CD14-positive monocyte (primary cell): ENCODE results near the gene ATXN2. TPM values are rescaled to one million over a fixed set of nuclear protein-coding genes. Genes with fewer than 3 reads are reported as not detected.
"Not testable (repeated sequence)": the region's sequence is repeated elsewhere in the genome, so short reads cannot be mapped to it uniquely, and the experiment has no call there.

Experiments used
- DNase-seq, 3 donors: peaks; one replicate each; pipeline ENCODE4 v3.0.0-alpha.2; 2011 to 2022
- H2AFZ ChIP-seq: 2 replicates; pipeline ENCODE4 v1.6.0; 2012; ENCODE audit warnings: mild to moderate bottlenecking, low read depth, low read length, inconsistent platforms; ENCODE audit not compliant: insufficient read depth, poor library complexity, severe bottlenecking
- H3K27ac ChIP-seq, 2 donors: 1 replicate in 1 of 2; 2 replicates in 1 of 2; pipeline ENCODE4 v1.5.1; 2012 to 2013; ENCODE audit warnings: low read length in 2 of 2, control low read depth in 1 of 2, inconsistent platforms in 1 of 2, low read depth in 1 of 2, mild to moderate bottlenecking in 1 of 2
- H3K27me3 ChIP-seq, 2 donors: one replicate each; pipeline versions ENCODE4 v1.6.0 to v1.6.1; 2011 to 2013; ENCODE audit warnings: low read length in 2 of 2; ENCODE audit not compliant: control insufficient read depth in 2 of 2, insufficient read depth in 2 of 2
- H3K36me3 ChIP-seq, 2 donors: replicated peaks in 1 of 2; 1 replicate in 1 of 2; 2 replicates in 1 of 2; pipeline versions ENCODE4 v1.5.1 to v1.6.1; 2012 to 2013; ENCODE audit warnings: low read length in 2 of 2, control low read depth in 1 of 2, inconsistent platforms in 1 of 2, mild to moderate bottlenecking in 1 of 2; ENCODE audit not compliant: insufficient read depth in 2 of 2, control insufficient read depth in 1 of 2
- H3K4me1 ChIP-seq, 2 donors: 1 replicate in 1 of 2; 2 replicates in 1 of 2; pipeline versions ENCODE4 v1.5.1 to v1.6.1; 2012 to 2013; ENCODE audit warnings: low read length in 2 of 2, control low read depth in 1 of 2, inconsistent platforms in 1 of 2, mild to moderate bottlenecking in 1 of 2, moderate library complexity in 1 of 2; ENCODE audit not compliant: insufficient read depth in 2 of 2, control insufficient read depth in 1 of 2
- H3K4me2 ChIP-seq: replicated peaks from 2 replicates; pipeline ENCODE3; 2012; ENCODE audit warnings: low read length, moderate library complexity, mild to moderate bottlenecking; ENCODE audit not compliant: poor library complexity, severe bottlenecking; ENCODE audit errors: extremely low read depth
- H3K4me3 ChIP-seq, 3 experiments: fragments of 200-600 bp in 1 of 3; sonication (generic) in 1 of 3; replicated peaks in 1 of 3; 1 replicate in 2 of 3; 2 replicates in 1 of 3; pipeline ENCODE4 v1.5.1; 2011 to 2013; ENCODE audit warnings: low read length in 3 of 3, mild to moderate bottlenecking in 3 of 3, control low read depth in 2 of 3, low read depth in 2 of 3, inconsistent platforms in 1 of 3, moderate library complexity in 1 of 3
- H3K79me2 ChIP-seq: 2 replicates; pipeline ENCODE4 v1.6.0; 2012; ENCODE audit warnings: mild to moderate bottlenecking, control low read depth, inconsistent platforms, low read length, moderate library complexity; ENCODE audit not compliant: insufficient read depth
- H3K9ac ChIP-seq: 2 replicates; pipeline ENCODE4 v1.6.0; 2017; ENCODE audit warnings: low read length, mild to moderate bottlenecking; ENCODE audit not compliant: insufficient read depth, poor library complexity, severe bottlenecking
- H3K9me3 ChIP-seq, 2 donors: replicated peaks in 1 of 2; 1 replicate in 1 of 2; 2 replicates in 1 of 2; pipeline versions ENCODE4 v1.5.1 to v1.6.1; 2012 to 2013; ENCODE audit warnings: low read length in 2 of 2, control low read depth in 1 of 2; ENCODE audit not compliant: control insufficient read depth in 1 of 2, insufficient read depth in 1 of 2
- H4K20me1 ChIP-seq: 2 replicates; pipeline ENCODE4 v1.6.0; 2012; ENCODE audit warnings: mild to moderate bottlenecking, low read length, control low read depth, moderate library complexity; ENCODE audit not compliant: insufficient read depth
- H3K27ac Mint-ChIP-seq, 7 donors: one replicate each; pipeline ENCODE4 v1.8.0; 2020; ENCODE audit warnings: mild to moderate bottlenecking in 7 of 7, mixed read lengths in 7 of 7, moderate library complexity in 6 of 7, inconsistent platforms in 2 of 7
- H3K27me3 Mint-ChIP-seq, 3 donors: one replicate each; pipeline ENCODE4 v1.8.0; 2021 to 2022; ENCODE audit warnings: low read depth in 3 of 3, mild to moderate bottlenecking in 3 of 3, mixed read lengths in 3 of 3, moderate library complexity in 3 of 3, inconsistent platforms in 1 of 3
- H3K36me3 Mint-ChIP-seq, 2 donors: one replicate each; pipeline ENCODE4 v1.8.0; 2020; ENCODE audit warnings: mixed read lengths in 2 of 2, inconsistent platforms in 1 of 2, mild to moderate bottlenecking in 1 of 2
- H3K4me1 Mint-ChIP-seq: one replicate; pipeline ENCODE4 v1.8.0; 2020; ENCODE audit warnings: mild to moderate bottlenecking, mixed read lengths
- H3K4me3 Mint-ChIP-seq, 2 donors: one replicate each; pipeline ENCODE4 v1.8.0; 2020; ENCODE audit warnings: mild to moderate bottlenecking in 2 of 2, mixed read lengths in 2 of 2, moderate library complexity in 1 of 2
- H3K9me3 Mint-ChIP-seq, 7 donors: one replicate each; pipeline ENCODE4 v1.8.0; 2020 to 2022; ENCODE audit warnings: mixed read lengths in 7 of 7, mild to moderate bottlenecking in 6 of 7, moderate library complexity in 6 of 7, inconsistent platforms in 2 of 7
- WGBS: methylation state at CpG from one replicate; pipeline ENCODE4 v1.1.5; 2013; ENCODE audit warnings: missing lambda C conversion rate; ENCODE audit not compliant: insufficient coverage; 5-methylcytosine and 5-hydroxymethylcytosine counted together
- intact Hi-C, 2 donors: fragments of 100-400 bp; cut with micrococcal nuclease; formaldehyde crosslinking; loops; one replicate each; pipeline versions ENCODE4 v1.15.0 to v1.15.1; 2023
- polyA plus RNA-seq, 3 donors: library from polyadenylated mRNA; depleted of rRNA in 1 of 3; unstranded in 2 of 3; stranded (reverse) in 1 of 3; fragments of 300-500 nt in 2 of 3; fragments of >200 nt in 1 of 3; fragmentation: Illumina TruSeq in 2 of 3; gene quantifications; 1 replicate in 2 of 3; 2 replicates in 1 of 3; pipeline ENCODE4 v1.2.3, GENCODE V29; 2012 to 2021
- TF ChIP-seq, protein P1 (sequence below): fragments of 200-600 bp; IDR thresholded peaks from one replicate; pipeline ENCODE4 v1.8.0; 2022; ENCODE audit warnings: antibody characterized with exemption, mild to moderate bottlenecking

The ATXN2 gene
- polyA plus RNA-seq, 3 donors = 4.3 to 28.8 (median 11.9) TPM

DNA sequence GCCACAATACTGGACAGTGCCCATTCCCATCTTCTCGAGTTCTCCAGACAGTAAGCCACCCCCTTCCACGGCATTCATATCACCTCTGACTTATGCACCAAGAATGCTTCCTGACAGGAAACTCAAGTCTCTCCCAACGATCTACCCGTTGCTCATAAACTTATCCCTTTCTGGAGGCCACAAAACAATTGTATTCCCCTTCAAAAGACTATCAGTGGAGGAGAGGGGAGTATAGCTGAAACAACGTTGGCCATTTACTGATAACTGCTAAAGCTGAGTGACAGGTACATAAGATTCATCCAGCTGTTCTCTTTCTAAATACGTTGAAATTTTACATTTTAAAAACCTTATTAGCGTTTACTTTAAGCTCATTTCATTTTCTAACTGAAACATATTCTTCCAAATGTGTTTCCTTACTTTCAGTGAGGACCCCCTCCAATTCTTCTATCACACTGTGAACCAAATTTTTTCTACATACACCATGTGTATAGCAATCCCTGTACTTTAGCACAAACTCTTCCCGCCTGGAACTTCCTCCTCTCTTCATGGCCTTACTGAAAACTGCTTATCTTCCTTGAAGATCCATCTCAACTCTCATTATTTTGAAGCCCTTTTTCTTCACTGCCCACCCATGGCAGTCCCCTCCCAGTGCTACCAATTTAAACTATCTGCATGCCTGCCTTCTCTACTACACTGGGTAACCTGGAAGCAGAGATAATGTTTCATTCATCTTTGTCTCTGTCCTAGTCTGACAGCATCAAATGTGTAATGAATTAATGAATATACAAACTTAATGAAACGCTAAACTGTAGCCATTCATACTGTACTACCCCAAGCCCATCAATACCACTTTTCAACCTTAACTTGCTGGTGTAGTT lies 28.8 kb downstream of the ATXN2 start:
- H3K4me3 Mint-ChIP-seq = no peak overlapping the region
- Histone ChIP-seq H3K27ac (no peak overlapping the region), H3K36me3 (peaks cover 5 to 10% of the 10 kb centered on the region in 2 donors), H3K4me1 (peaks cover 6% of the 10 kb centered on the region in 2 donors), H3K79me2 (peaks cover 95% of the 10 kb centered on the region), H4K20me1 (peaks cover 97% of the 10 kb centered on the region), H3K9ac (no peak overlapping the region), H3K4me3 (no peak overlapping the region), H3K9me3 (no peaks in the 10 kb centered on the region), H3K27me3 (no peaks in the 10 kb centered on the region), H2AFZ (no peak overlapping the region), H3K4me2 (no peak overlapping the region)
- DNase-seq = no peak
- H3K27me3 Mint-ChIP-seq = no peaks in the 10 kb centered on the region
- intact Hi-C loops = no loop called here
- TF ChIP-seq, protein P1, sequence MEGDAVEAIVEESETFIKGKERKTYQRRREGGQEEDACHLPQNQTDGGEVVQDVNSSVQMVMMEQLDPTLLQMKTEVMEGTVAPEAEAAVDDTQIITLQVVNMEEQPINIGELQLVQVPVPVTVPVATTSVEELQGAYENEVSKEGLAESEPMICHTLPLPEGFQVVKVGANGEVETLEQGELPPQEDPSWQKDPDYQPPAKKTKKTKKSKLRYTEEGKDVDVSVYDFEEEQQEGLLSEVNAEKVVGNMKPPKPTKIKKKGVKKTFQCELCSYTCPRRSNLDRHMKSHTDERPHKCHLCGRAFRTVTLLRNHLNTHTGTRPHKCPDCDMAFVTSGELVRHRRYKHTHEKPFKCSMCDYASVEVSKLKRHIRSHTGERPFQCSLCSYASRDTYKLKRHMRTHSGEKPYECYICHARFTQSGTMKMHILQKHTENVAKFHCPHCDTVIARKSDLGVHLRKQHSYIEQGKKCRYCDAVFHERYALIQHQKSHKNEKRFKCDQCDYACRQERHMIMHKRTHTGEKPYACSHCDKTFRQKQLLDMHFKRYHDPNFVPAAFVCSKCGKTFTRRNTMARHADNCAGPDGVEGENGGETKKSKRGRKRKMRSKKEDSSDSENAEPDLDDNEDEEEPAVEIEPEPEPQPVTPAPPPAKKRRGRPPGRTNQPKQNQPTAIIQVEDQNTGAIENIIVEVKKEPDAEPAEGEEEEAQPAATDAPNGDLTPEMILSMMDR = no peak
- no peaks in the 10 kb centered on the region for H3K9me3 Mint-ChIP-seq
- peaks cover 12 to 29% of the 10 kb centered on the region in 2 donors for H3K36me3 Mint-ChIP-seq
- 40% methylated on average over 5 of the region's 9 CpGs for WGBS
- peak overlapping the region in 2 of 7 donors; percentile 22 to 34 for H3K27ac Mint-ChIP-seq
- H3K4me1 Mint-ChIP-seq = peaks cover 13% of the 10 kb centered on the region

DNA sequence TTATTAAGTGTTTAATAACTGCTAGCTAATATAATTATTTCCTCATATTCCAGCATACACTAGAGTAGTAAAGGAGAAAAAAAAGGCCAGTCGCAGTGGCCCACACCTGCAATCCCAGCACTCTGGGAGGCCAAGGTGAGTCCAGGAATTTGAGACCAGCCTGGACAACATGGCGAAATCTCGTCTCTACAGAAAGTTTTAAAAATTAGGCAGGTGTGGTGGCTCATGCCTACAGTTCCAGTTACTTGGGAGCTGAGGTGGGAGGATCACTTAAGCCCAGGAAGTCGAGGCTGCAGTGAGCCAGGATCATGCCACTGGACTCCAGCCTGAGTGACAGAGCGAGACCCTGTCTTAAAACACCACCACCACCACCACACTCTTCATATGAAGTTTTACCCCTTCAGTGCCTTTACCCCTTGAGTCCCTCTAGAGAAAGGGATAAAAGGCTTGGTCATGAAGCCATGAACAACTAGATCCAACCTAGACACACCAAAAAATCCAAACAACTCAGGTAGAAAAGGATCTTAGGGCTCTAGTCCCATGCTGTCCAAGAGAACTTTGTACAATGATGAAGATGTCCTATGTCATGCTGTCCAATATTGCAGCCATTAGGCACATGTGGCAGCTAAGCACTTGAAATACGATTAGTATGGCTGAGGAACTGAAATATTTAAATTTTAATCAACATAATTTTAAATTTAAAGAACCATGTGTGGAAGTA lies 29.6 kb downstream of the ATXN2 start:
- no peak overlapping the region for H3K4me2 ChIP-seq
- 100% methylated on average over 1 of the region's 6 CpGs for WGBS
- H4K20me1 ChIP-seq = peaks cover 96% of the 10 kb centered on the region
- peaks cover 91% of the 10 kb centered on the region for H3K79me2 ChIP-seq
- H3K4me3 ChIP-seq = no peak overlapping the region
- no peaks in the 10 kb centered on the region for H3K9me3 Mint-ChIP-seq
- TF ChIP-seq, protein P1 = no peak
- H2AFZ ChIP-seq = no peak overlapping the region
- H3K4me1 Mint-ChIP-seq = peaks cover 12% of the 10 kb centered on the region
- no peak for DNase-seq
- intact Hi-C loops = no loop called here
- H3K27me3 Mint-ChIP-seq = no peaks in the 10 kb centered on the region
- H3K9ac ChIP-seq = no peak overlapping the region
- H3K27ac Mint-ChIP-seq = peak overlapping the region in 2 of 7 donors; percentile 36 to 54
- H3K27me3 ChIP-seq = no peaks in the 10 kb centered on the region
- H3K36me3 Mint-ChIP-seq = peaks cover 15 to 32% of the 10 kb centered on the region in 2 donors
- H3K27ac ChIP-seq = no peak overlapping the region
- peaks cover 6% of the 10 kb centered on the region in 2 donors for H3K4me1 ChIP-seq
- H3K4me3 Mint-ChIP-seq = no peak overlapping the region
- H3K36me3 ChIP-seq = peaks cover 5 to 17% of the 10 kb centered on the region in 2 donors
- no peaks in the 10 kb centered on the region for H3K9me3 ChIP-seq

DNA sequence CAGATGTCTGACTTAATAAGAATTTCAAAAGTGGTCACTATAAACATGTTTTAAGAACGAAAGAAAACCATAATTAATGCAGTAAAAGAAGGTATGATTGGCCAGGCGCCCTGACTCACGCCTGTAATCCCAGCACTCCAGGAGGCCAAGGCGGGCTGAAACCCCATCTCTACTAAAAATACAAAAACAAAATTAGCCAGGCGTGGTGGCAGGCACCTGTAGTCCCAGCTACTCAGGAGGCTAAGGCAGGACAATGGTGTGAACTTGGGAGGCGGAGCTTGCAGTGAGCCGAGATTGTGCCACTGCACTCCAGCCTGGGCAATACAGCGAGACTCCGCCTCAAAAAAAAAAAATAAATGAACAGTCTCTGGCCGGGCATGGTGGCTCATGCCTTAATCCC lies 38.3 kb downstream of the ATXN2 start:
- H3K4me3 Mint-ChIP-seq, H3K4me1 ChIP-seq, H3K27ac ChIP-seq, H3K4me3 ChIP-seq, H2AFZ ChIP-seq, H3K9me3 Mint-ChIP-seq, H3K4me2 ChIP-seq, intact Hi-C loops, H3K9me3 ChIP-seq, H3K27me3 Mint-ChIP-seq, DNase-seq, H3K27me3 ChIP-seq, H3K9ac ChIP-seq: not testable (repeated sequence)
- Mint-ChIP-seq H3K36me3 (peaks cover 9 to 20% of the 10 kb centered on the region in 2 donors), H3K27ac (peak overlapping the region in 2 of 7 donors; percentile 14 to 18), H3K4me1 (peaks cover 22% of the 10 kb centered on the region)
- 92% methylated on average over 8 of the region's 10 CpGs for WGBS
- Histone ChIP-seq H3K79me2 (peaks cover 92% of the 10 kb centered on the region), H3K36me3 (peaks cover 0 to 14% of the 10 kb centered on the region in 2 donors), H4K20me1 (peaks cover 93% of the 10 kb centered on the region)
